Fibroblast of upper back skin (primary cell): ENCODE measurements around the gene SRRM2.
A peak's percentile ranks its signal among the peaks of the same experiment; 100 is the strongest.

ENCODE experiments used
- DNase-seq: peaks from one replicate; pipeline ENCODE4 v3.0.0-alpha.2; 2013

The SRRM2 gene

DNA sequence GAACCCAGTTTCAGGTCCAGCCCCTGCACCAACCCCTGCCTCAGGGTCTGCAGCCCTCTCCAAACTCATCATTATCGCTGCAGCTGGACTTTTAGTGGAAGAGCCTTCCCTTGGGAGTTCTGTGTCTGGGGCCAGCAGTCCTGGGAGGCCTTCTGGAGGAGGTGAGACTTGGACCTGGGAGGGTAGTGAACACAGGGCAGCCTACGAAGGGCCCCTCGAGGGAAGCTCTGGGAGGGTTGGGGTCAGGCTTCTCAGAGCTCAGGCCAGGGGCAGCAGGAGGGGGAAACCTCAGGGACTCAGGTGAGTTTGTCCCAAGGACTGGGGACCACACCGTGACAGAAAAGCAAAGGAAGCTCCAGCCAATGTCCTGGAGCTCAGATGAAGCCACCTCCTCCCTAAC is 11.3 kb upstream of the SRRM2 start:
- DNase-seq = no peak

- no peak for DNase-seq
These were observed 10.0 kb upstream of the SRRM2 start for GRCh38 chr16:2742323-2743006.

DNA sequence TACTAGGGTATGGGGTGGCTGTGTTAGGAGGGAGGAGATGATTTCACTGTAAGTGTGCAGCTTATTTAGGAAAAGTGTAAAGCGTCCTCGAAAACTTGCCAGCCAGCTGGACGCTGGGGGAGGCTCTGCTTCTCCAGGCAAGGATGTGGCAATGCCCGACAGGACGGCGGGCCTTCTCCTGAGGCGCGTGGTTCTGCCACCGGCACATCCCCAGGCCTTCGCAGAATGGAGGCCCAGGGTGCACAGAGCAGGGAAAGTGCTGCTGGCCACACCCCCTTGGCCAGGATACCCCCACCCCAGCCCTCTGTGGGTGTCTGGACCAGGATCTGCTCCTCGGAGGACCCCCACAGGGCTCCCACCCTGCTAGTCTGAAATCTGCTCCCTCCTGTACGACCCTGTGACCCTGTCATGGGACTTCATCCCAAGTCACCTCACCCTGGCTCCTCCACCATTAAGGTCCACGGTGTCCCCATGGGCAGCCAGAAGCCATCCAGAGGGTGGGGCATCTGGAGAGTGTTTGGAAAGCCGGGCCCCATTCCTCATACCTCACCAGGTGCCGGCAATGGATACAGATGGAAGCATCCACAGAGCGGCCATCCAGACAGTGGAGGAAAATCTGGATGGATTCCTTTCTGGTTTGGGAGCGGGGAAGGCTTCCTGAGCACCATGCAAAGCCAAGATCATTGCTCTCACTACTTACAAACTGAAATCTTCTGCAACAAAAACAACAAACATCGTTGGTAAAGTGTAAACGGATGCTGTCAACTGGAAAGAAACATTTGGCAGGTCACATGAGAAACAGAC is 9.2 kb upstream of the SRRM2 start:
- DNase-seq = no peak

DNA sequence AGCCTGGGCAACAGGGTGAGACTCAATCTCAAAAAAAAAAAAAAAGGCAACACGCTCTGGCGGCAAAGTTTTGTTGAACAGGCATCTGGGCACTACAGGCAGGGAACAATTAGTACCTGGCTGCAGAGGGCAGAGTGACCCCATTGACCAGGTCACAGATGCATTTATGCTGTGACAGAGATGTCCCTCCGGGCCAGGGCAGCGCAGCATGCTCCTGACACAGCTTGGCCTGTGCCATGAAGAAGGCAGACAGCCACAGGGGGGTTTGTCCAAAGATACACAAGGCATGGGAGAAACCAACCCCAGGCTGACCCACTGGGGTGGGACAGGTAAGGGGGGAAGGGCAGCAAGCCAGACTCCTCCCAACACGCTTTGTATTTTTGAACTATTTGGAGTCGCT is 7.7 kb upstream of the SRRM2 start:
- no peak for DNase-seq

DNA sequence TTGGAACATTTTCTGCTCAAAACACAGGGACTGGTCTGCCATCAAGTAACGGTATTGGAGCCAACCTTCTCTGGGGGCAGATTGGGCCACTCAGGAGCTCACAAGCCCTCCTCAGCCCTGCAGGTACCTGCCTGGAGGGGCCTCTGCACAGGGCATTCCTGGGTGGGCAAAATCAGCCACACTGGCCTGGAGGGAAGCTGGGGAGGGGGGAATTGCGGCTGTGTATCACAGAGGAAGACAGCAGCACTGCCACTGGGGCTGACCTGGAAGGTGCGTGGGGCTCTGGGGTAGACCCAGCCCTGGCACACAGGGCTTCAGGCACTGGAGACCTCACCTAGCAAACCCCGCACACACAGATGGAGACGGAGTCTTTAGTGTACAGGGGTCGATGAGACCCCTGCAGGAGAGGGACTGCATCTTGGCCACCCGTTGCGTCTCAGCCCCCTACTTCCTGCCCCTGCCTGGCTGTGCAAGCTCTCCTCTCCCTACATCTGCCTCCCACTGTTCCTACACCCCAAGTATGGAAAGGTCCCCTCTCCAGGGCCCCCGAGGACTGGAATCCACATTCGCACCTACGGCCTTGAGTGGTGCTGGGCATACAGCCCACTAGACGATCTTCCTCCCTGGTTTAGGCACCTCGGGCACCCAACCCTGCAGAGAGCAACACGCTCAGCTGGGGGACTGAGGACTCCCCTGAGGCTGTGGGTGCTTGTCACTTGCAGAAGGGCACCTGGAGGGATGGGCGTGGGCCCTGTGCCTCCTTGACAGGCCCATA is 7.1 kb upstream of the SRRM2 start:
- no peak for DNase-seq

DNA sequence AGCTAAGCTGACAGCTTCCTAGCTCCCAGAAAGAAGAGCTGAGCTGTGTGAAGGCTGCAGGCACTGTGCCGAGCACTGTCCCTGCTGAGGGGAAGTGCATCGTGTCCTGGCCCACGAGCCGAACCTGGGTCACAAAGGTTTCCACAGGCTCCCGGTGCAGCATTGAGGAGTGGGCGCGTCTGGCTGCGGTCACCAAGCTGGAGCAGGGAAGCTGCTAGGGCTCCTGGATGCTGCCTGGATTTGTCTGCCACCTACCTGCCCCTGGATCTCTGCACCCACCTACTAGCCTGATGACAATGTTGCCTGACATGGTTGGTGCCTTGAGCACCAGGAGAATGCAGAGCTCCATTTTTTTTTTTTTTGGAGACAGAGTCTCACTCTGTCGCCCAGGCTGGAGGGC is 6.5 kb upstream of the SRRM2 start:
- no peak for DNase-seq

GRCh38 chr16:2748757-2749455 is 3.5 kb upstream of the SRRM2 start:
- no peak for DNase-seq

GRCh38 chr16:2749476-2749875 is 3.0 kb upstream of the SRRM2 start:
- no peak for DNase-seq

DNA sequence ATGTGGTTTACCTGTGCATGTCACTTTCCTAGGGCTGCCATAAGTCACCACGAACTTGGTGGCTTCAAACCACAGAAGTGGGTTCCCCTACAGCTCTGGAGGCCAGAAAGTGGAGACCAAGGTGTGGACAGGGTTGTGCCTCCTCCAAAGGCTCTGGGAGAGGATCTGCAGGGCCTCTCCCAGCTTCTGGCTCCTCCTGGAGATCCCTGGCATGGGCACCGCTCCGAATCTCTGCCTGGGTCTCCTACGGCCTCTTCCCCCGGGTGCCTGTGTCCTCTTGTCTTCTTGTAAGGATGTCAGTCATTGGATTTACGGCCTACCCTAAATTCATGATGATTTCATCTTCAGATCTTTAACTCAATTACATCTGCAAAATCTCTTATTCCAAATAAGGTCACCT is 2.5 kb upstream of the SRRM2 start:
- DNase-seq = no peak

DNA sequence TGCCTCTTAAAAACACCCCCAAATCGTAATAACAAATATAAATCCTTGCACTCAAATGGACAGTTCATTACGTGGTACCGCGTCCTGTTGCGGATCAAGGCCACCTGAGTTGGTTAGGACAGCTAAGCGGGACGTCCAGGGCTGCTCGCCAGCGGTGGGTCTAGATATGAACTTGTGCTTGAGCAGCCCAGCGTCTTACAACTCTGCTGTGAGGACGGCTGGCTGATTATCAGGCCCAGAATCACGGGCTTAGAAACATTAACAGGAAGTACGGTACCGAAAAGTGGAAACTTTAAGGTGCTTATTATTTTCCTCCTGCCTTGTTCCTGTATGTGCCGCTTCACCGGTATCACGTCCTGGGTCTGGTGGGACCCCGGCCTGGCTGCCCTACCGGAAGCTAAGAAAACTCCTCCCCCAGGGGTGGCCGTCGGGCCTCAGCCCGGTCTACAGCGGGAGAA is 832 bp upstream of the SRRM2 start:
- no peak for DNase-seq

DNA sequence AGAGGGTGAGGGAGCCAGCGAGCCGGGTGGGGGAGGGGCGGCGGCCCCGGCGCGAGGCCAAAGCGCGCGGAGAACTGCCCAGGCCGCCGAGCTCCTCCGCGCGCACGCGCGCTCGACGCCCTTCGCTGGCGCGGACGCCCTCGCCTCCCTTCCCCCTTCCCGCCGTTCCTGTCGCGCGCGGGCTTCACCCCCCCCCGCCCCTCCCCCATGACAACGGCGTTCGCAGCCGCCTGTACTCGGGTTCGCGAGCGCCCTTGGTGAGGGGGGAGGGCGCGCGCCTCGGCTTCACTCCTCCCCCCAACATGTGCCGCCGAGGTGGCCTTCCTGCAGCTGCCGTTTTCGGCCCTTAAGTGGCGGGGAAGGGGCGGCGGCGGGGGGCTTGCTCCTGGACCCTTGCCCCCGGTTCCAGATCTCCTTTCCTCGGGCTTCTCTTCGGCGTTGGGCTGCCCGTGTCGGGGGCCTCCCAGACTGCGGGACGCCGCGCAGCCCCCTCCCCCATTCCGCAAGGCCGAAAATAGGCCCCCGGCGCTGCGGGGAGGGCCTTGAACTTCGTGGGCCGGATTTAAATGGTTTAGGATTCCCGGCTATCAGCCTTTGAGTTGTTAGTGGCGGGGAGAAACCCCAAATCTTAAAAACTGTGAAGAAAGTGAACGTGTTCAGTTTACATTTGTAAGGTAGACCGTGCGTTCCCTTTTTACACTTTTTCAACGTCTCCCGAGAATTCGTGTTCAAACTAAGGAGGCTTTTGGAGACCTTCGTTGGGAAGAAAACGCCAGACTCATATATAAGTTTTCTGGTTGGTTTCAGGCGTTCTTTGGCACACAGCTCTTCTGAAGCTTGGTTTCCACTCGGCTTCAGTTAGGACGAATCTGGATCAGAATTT is 653 bp downstream of the SRRM2 start:
- DNase-seq = peak; percentile 80

DNA sequence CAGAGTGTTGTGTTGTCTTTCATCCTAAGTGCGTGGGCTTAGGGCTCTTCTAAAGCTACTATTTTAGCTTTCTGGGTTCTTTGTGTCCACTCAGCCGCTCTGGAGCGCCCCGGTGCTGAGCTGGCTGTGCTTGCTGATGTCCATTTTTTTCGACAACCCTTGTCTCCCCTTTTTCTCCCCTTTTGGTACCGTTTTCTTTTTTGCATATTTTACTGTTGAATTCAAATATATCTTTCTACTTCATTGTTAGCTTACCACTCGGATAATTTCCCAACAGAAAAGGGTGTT is 1.2 kb downstream of the SRRM2 start:
- no peak for DNase-seq

- DNase-seq = no peak
These were observed 2.7 kb downstream of the SRRM2 start for GRCh38 chr16:2755158-2755557.

GRCh38 chr16:2756288-2757015 is 4.0 kb downstream of the SRRM2 start:
- no peak for DNase-seq

- no peak for DNase-seq
These were observed 4.9 kb downstream of the SRRM2 start for GRCh38 chr16:2757344-2757743.

DNA sequence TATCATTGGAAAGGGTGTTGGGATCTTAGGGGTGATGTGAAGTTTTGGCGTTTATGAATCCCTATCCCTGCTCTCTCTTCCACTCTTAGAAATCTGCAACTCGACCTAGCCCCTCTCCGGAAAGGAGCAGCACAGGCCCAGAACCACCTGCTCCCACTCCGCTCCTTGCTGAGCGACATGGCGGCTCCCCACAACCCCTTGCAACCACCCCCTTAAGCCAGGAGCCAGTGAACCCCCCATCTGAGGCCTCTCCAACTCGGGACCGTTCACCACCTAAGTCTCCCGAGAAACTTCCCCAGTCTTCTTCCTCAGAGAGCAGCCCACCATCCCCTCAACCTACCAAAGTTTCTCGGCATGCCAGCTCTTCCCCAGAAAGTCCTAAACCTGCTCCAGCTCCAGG is 9.0 kb downstream of the SRRM2 start:
- no peak for DNase-seq

- no peak for DNase-seq
These were observed 9.6 kb downstream of the SRRM2 start for GRCh38 chr16:2761886-2762583.

- DNase-seq = no peak
These were observed 10.3 kb downstream of the SRRM2 start for GRCh38 chr16:2762711-2763110.

DNA sequence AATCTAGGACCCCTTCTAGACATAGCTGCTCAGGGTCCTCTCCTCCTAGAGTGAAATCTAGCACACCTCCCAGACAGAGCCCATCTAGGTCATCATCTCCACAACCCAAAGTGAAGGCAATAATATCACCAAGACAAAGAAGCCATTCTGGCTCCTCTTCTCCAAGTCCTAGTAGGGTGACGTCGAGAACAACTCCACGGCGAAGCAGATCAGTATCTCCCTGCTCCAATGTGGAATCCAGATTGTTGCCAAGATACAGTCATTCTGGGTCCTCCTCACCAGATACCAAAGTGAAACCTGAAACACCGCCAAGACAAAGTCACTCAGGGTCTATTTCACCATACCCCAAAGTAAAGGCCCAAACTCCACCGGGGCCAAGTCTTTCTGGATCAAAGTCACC is 10.7 kb downstream of the SRRM2 start:
- no peak for DNase-seq

- DNase-seq = no peak
These were observed 12.3 kb downstream of the SRRM2 start for GRCh38 chr16:2764718-2765117.
